Psoas muscle (tissue), 8 donors: ENCODE results near the gene PYGO2. TPM values are rescaled to one million over a fixed set of nuclear protein-coding genes. Genes with fewer than 3 reads are reported as not detected.

ENCODE experiments used
- ATAC-seq, 4 donors: fragments of 200-7000 bp; cut with Tn5 transposase; one replicate each; pipeline ENCODE4 v1.9.1; 2020; ENCODE audit warnings: moderate library complexity in 3 of 4, mild to moderate bottlenecking in 2 of 4
- DNase-seq, 2 donors: peaks; one replicate each; pipeline ENCODE4 v3.0.0-alpha.2; 2020
- H3K27ac ChIP-seq: fragments of 200-600 bp; one replicate; pipeline ENCODE4 v1.8.0; 2022
- H3K27me3 ChIP-seq, 3 donors: fragments of 200-600 bp in 1 of 3; one replicate each; pipeline versions ENCODE4 v1.6.1 to v1.8.0; 2013 to 2022; ENCODE audit warnings: low read length in 2 of 3, mild to moderate bottlenecking in 2 of 3, moderate library complexity in 1 of 3; ENCODE audit not compliant: insufficient read depth in 3 of 3
- H3K36me3 ChIP-seq, 2 donors: fragments of 200-600 bp in 1 of 2; one replicate each; pipeline versions ENCODE4 v1.6.1 to v1.8.0; 2013 to 2022; ENCODE audit warnings: low read depth in 1 of 2, mild to moderate bottlenecking in 1 of 2, moderate library complexity in 1 of 2; ENCODE audit not compliant: insufficient read depth in 1 of 2
- H3K4me1 ChIP-seq: fragments of 200-600 bp; one replicate; pipeline ENCODE4 v1.8.0; 2022
- H3K4me3 ChIP-seq: fragments of 200-600 bp; one replicate; pipeline ENCODE4 v1.8.0; 2022; ENCODE audit warnings: mild to moderate bottlenecking
- H3K9me3 ChIP-seq: fragments of 200-600 bp; one replicate; pipeline ENCODE4 v1.8.0; 2022
- WGBS, 3 donors: extraction: QIAGEN DNeasy Blood & Tissue Kit; methylation state at CpG; one replicate each; pipeline versions ENCODE4 v1.1.6 to v1.1.7; 2013; 5-methylcytosine and 5-hydroxymethylcytosine counted together
- intact Hi-C, 2 donors: fragments of 100-400 bp; cut with DNase I; formaldehyde crosslinking; loops; one replicate each; pipeline versions ENCODE4 v1.11.0 to v1.14.2; 2022
- polyA plus RNA-seq, 3 donors: library from polyadenylated mRNA; stranded (reverse); fragments of 200-250 nt; gene quantifications; one replicate each; pipeline ENCODE4 v1.2.3, GENCODE V29; 2013
- total RNA-seq, 4 donors: library from RNA; stranded (reverse); fragmentation: NEBNext Ultra II Directional in 2 of 4; extraction: Animal tissue kit (Norgen Biotek cat#: 25700) in 2 of 4; gene quantifications; one replicate each; pipeline versions ENCODE4 v1.2.1 to v1.2.4, GENCODE V29; 2021 to 2023
- TF ChIP-seq, protein P1 (sequence below): fragments of 200-600 bp; IDR thresholded peaks from one replicate; pipeline ENCODE4 v1.8.0; 2022; ENCODE audit warnings: antibody characterized with exemption
- donor health status: healthy with polysubstance abuse.
- donor health status: DM: no; HTN: no; CAD: no; lungs with moderate emphysema.
- donor health status: Bipolar disorder and iron deficiency.
- donor health status: healthy.
- donor health status: DM: yes; HTN: yes; CAD: no.
- donor health status: DM: no; HTN: no; CAD: no.
- donor health status: DM: no; HTN: no; CAD: no.
- donor health status: DM: yes; HTN: yes; CAD: no.

PYGO2 gene
- total and polyA plus RNA-seq, 7 donors = 13.1 to 24.0 (median 16.9) TPM

DNA sequence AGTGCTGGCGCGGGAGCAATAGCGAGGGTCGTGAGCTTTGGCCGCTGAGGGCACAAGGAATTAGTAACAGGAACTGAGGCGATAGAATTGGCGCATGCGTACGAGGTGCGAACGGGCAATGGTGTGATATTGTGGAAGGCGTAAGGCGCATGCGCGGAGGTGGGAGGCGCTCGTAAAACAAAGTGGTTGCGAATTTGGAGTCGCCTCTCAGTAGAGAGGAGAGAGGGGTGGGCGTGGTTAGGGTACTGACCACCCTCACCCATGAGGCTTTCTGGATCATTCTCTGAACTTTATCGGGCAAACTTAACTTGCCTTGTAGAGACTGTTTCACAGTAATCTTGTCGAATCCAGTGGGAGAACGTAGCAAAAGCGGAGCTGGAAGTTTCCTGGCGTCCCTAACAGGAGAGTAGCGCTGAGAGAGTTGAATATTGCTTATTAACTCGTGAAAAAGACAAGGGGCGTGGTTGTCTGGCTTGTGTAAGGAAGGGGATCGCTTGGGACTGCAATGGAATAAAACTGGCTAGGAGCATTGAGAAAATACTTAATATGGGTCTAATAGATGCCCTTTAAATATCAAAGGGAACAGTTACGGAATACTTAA is 13.3 kb upstream of the PYGO2 start:
- WGBS, 3 donors = 0 to 1% (median 0%) methylated on average over 30 of the region's 30 CpGs
- H3K27me3 ChIP-seq = no peaks in the 10 kb centered on the region
- TF ChIP-seq, protein P1, sequence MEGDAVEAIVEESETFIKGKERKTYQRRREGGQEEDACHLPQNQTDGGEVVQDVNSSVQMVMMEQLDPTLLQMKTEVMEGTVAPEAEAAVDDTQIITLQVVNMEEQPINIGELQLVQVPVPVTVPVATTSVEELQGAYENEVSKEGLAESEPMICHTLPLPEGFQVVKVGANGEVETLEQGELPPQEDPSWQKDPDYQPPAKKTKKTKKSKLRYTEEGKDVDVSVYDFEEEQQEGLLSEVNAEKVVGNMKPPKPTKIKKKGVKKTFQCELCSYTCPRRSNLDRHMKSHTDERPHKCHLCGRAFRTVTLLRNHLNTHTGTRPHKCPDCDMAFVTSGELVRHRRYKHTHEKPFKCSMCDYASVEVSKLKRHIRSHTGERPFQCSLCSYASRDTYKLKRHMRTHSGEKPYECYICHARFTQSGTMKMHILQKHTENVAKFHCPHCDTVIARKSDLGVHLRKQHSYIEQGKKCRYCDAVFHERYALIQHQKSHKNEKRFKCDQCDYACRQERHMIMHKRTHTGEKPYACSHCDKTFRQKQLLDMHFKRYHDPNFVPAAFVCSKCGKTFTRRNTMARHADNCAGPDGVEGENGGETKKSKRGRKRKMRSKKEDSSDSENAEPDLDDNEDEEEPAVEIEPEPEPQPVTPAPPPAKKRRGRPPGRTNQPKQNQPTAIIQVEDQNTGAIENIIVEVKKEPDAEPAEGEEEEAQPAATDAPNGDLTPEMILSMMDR = no peak
- H3K4me3 ChIP-seq = peak overlapping the region; percentile 84
- ATAC-seq (peak; percentile 33 to 54 (median 42)), DNase-seq (peak; percentile 95 to 96)
- peaks cover 3 to 11% of the 10 kb centered on the region in 2 donors for H3K36me3 ChIP-seq
- H3K4me1 ChIP-seq = peaks cover 45% of the 10 kb centered on the region
- peak overlapping the region; percentile 99 for H3K27ac ChIP-seq
- intact Hi-C loops = loop anchor here (2.0 to 5.0 kb wide), 3 partner anchors 28 to 107 kb away; partner anchors contain the start of gene ZBTB7B (in 1 of the 2)
- H3K9me3 ChIP-seq = no peaks in the 10 kb centered on the region

DNA sequence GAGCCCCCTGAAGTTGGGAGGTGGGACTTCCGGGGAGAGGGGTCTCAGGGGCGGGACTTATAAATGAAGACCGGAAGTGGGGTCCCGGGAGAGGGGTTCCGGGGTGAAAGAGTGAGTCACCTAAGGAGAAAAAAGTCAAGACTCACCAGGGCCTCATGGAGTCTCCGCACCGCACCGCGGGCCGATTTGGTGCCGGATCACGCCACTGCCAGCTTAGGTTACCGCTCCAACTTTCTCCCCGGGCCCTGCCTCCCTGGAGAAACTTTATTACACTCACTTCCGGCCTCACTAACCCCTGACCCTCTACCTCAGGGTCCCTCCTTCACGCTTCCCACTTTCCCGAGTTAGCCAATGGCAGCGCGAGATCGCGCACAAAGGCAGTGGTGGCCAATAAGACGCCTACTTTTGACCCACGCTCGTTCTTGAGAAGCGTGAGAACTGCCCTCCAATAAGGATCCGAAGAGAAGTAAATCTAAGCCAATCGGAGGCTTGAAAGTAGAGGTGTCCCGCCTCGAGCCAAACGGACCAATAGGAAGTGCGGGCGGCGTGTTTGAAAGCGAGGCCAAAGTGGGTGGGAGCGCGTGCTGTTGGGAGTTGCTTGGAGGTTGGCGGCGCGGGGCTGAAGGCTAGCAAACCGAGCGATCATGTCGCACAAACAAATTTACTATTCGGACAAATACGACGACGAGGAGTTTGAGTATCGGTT is 12.7 kb upstream of the PYGO2 start, which contains the start of gene CKS1B:
TSS of gene CKS1B (plus strand) at position 580 of the 706 bp plus-strand sequence. CDS start at position 645, 65 bp downstream.
- DNase-seq (peak; percentile 97 to 98), ATAC-seq (peak; percentile 86 to 89 (median 86))
- no peaks in the 10 kb centered on the region for H3K9me3 ChIP-seq
- H3K4me1 ChIP-seq = peaks cover 49% of the 10 kb centered on the region
- peak within 1 kb of the TSS; percentile 99 for H3K27ac ChIP-seq
- intact Hi-C loops = loop anchor here (2.0 to 5.0 kb wide), 3 partner anchors 29 to 108 kb away; partner anchors contain the start of gene ZBTB7B (in 1 of the 2)
- H3K36me3 ChIP-seq = peaks cover 0 to 11% of the 10 kb centered on the region in 2 donors
- 0% methylated on average over 47 of the region's 47 CpGs for WGBS, 3 donors
- TF ChIP-seq, protein P1 = no peak
- no peaks in the 10 kb centered on the region for H3K27me3 ChIP-seq
- H3K4me3 ChIP-seq = peak within 1 kb of the TSS; percentile 84

DNA sequence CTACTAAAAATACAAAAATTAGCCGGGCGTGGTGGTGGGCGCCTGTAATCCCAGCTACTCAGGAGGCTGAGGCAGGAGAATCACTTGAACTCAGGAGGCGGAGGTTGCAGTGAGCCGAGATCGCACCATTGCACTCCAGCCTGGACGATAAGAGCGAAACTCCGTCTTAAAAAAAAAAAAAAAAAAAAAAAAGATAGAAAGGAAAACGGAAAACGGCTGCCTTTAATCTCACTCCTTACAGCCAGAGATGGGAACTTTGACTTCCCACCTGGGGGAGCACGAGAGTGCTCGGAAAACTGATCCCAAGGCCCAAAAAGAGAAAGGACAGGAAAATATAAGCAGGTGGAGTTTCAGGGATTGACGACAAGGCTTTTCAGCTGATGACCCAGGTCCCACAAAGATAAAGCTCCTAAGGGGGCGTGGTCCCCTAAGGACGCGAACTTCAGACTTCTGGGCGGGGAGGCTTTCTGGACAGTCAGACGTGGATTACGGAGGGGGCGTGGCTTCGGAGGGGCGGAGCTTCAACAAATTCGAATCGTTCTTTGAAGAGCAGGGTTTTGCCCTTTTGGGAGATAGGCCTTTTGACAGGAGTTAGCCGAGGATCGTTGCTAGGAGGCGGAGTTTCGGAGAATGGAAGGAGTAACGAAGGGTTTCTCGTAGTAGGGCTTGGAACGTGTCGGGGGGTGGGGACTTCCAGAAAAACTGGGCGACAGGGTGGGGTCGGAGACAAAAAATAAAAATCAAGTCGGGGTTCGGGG is 11.9 kb upstream of the PYGO2 start:
- Histone ChIP-seq H3K4me1 (peaks cover 49% of the 10 kb centered on the region), H3K27ac (peak overlapping the region; percentile 99), H3K4me3 (peak overlapping the region; percentile 84), H3K9me3 (no peaks in the 10 kb centered on the region), H3K27me3 (no peaks in the 10 kb centered on the region), H3K36me3 (peaks cover 0 to 12% of the 10 kb centered on the region in 2 donors)
- TF ChIP-seq, protein P1 = no peak
- 3 to 9% (median 6%) methylated on average over 31 to 37 of the region's 37 CpGs for WGBS, 3 donors
- DNase-seq (peak; percentile 98), ATAC-seq (peak; percentile 62 to 72 (median 65))
- intact Hi-C loops = loop anchor here (2.0 to 5.0 kb wide), 3 partner anchors 29 to 109 kb away; partner anchors contain the start of gene ZBTB7B (in 1 of the 2)

DNA sequence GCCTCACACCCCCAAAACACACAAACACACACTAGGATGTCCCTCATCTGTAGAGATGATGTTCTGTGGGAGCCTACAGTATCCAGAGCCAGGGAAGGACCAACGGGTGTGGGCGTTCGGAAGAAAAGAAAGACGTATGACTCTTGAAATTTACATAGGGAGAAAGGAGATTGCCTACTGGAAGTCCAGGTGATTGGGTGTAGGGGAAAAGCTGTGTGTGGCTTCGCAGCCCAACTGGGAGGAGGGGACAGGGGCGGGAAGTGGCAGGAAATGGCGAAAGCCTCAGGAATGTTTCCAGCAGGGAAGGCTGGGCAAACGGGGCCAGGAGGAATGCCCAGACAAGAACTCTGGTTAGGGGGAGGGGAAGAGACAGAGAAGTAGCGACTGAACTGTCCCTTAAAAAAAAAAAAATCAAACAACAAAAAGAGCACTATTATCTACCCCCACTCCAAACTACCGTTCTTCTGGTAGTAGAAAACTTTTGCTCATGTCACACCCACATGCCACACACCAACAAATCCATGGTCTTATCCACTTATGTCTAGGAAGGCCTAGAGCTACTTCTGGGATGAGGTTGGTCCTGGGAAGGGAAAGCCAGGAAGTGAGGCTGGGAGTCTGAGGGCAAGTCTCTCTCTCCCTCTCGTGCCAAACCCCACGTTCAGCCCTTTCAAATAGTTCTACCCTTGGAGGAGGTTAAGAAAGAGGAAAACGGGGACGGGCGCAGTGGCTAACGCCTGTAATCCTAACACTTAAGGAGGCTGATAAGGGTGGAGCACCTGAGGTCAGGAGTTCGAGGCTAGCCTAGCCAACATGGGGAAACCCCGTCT is 11.1 kb upstream of the PYGO2 start:
- DNase-seq (peak; percentile 68 to 74), ATAC-seq (peak in 3 of 4 donors; percentile 9 to 23 (median 10))
- Histone ChIP-seq H3K9me3 (no peaks in the 10 kb centered on the region), H3K27me3 (no peaks in the 10 kb centered on the region), H3K27ac (peak overlapping the region; percentile 99), H3K4me3 (peak overlapping the region; percentile 84), H3K4me1 (peaks cover 50% of the 10 kb centered on the region), H3K36me3 (peaks cover 0 to 16% of the 10 kb centered on the region in 2 donors)
- WGBS, 3 donors = 23 to 34% (median 25%) methylated on average over 18 of the region's 18 CpGs
- TF ChIP-seq, protein P1 = no peak
- intact Hi-C loops = loop anchor here (5.0 kb wide), 2 partner anchors 40 to 110 kb away; no protein-coding TSS in a partner anchor
